PC-9 (cell line): ENCODE data around the gene SYCE3. TPM values are rescaled to one million over a fixed set of nuclear protein-coding genes. Genes with fewer than 3 reads are reported as not detected.

Experiments used
- BruUV-seq: library from RNA; stranded (reverse); fragments of 400-500 nt; replicated peaks from 2 replicates; lab custom pipeline; 2021; lab: Mats Ljungman, UMichigan
- CTCF ChIA-PET: fragments of 300-600 bp; sonication (Branson Sonifier 250); formaldehyde crosslinking; loops from one replicate; lab custom pipeline; 2022; ENCODE audit warnings: antibody characterized with exemption; lab: Charles Lee
- POLR2A ChIA-PET: fragments of 300-600 bp; sonication (Branson Sonifier 250); formaldehyde crosslinking; loops from one replicate; lab custom pipeline; 2022; ENCODE audit warnings: antibody characterized with exemption; ENCODE audit not compliant: unreplicated experiment; lab: Charles Lee
- DNase-seq, 2 experiments: peaks; one replicate each; pipeline versions ENCODE4 v3.0.0 to v3.0.0-alpha.2; 2015 to 2022; ENCODE audit warnings: mixed read lengths in 1 of 2
- H2AFZ ChIP-seq: fragments of 200-600 bp; sonication (generic); 2 replicates; pipeline ENCODE4 v1.8.1; 2017; ENCODE audit warnings: antibody characterized with exemption
- H3F3A ChIP-seq: fragments of 200-600 bp; sonication (generic); 2 replicates; pipeline ENCODE4 v1.8.1; 2017; ENCODE audit warnings: antibody characterized with exemption, mild to moderate bottlenecking, low read depth; ENCODE audit not compliant: insufficient read depth
- H3K27ac ChIP-seq: fragments of 200-600 bp; sonication (generic); 2 replicates; pipeline ENCODE4 v1.6.1; 2016; ENCODE audit warnings: mixed run types
- H3K27me3 ChIP-seq: fragments of 200-600 bp; sonication (generic); 2 replicates; pipeline ENCODE4 v1.6.1; 2016; ENCODE audit warnings: low read depth, mixed run types; ENCODE audit not compliant: insufficient read depth
- H3K36me3 ChIP-seq: fragments of 200-600 bp; sonication (generic); 2 replicates; pipeline ENCODE4 v1.6.1; 2016; ENCODE audit warnings: low read depth, mixed run types
- H3K4me1 ChIP-seq: fragments of 200-600 bp; sonication (generic); replicated peaks from 2 replicates; pipeline ENCODE4 v1.6.1; 2016; ENCODE audit warnings: mixed run types; ENCODE audit not compliant: insufficient read depth
- H3K4me2 ChIP-seq: fragments of 200-600 bp; sonication (generic); 2 replicates; pipeline ENCODE4 v1.6.1; 2017; ENCODE audit warnings: mixed run types
- H3K4me3 ChIP-seq: fragments of 200-600 bp; sonication (generic); 2 replicates; pipeline ENCODE4 v1.6.1; 2016; ENCODE audit warnings: mixed run types
- H3K79me2 ChIP-seq: fragments of 200-600 bp; sonication (generic); 2 replicates; pipeline ENCODE4 v1.6.1; 2017; ENCODE audit warnings: low read depth, mixed run types
- H3K9me2 ChIP-seq: fragments of 200-600 bp; sonication (generic); 2 replicates; pipeline ENCODE4 v1.8.1; 2017; ENCODE audit warnings: mild to moderate bottlenecking; ENCODE audit not compliant: insufficient read depth
- H3K9me3 ChIP-seq: fragments of 200-600 bp; sonication (generic); 2 replicates; pipeline ENCODE4 v1.8.1; 2016; ENCODE audit warnings: low read depth; ENCODE audit not compliant: insufficient read depth
- H4K20me1 ChIP-seq: fragments of 200-600 bp; sonication (generic); 2 replicates; pipeline ENCODE4 v1.8.1; 2017; ENCODE audit not compliant: insufficient read depth
- EZH2 ChIP-seq: fragments of 200-600 bp; sonication (generic); IDR thresholded peaks from 2 replicates; pipeline ENCODE4 v1.8.0; 2017; ENCODE audit warnings: antibody characterized with exemption, low read depth
- intact Hi-C: fragments of 100-400 bp; cut with micrococcal nuclease; formaldehyde crosslinking; loops from one replicate; pipeline ENCODE4 v1.10.0; 2022; ENCODE audit not compliant: unreplicated experiment
- total RNA-seq: library from RNA; stranded (reverse); gene quantifications from 2 replicates; pipeline ENCODE4 v1.2.3, GENCODE V29; 2021
- TF ChIP-seq, protein P1 (sequence below): fragments of 200-600 bp; sonication (generic); conservative IDR thresholded peaks from 2 replicates; pipeline ENCODE4 v1.6.1; 2017; ENCODE audit warnings: mixed run types, antibody characterized with exemption, mild to moderate bottlenecking, moderate library complexity

The SYCE3 gene
- total RNA-seq, 1 experiment from 2014 or later = not detected

DNA sequence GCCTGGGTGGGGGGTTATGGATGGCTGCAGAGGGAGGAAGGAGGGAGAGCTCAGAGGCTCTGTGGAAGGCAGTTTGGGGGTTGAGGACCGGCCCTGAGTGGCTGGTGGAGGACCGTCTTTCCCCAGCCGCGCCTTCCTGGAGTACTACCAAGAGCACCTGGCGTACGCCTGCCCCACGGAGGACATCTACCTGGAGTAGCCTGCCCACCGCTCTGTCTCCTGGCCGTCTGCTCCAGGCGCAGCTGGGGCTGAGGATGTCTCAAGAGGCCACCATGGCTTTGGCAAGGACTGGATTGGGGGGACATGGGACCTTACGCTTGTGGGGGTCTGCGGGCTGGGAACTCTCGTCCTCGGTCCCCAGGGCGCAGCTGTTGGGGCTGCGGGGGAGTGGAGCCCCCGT lies 47.9 kb upstream of the SYCE3 start:
- H3K9me2 ChIP-seq = no peaks in the 10 kb centered on the region
- ChIA-PET CTCF (no interaction called here), POLR2A (no interaction called here)
- H4K20me1 ChIP-seq = no peaks in the 10 kb centered on the region; the same call in none of the 2 replicates
- H2AFZ ChIP-seq = no peak overlapping the region
- H3K27ac ChIP-seq = no peak overlapping the region
- H3K4me3 ChIP-seq = no peak overlapping the region
- peaks cover 6% of the 10 kb centered on the region; the same call in 1 of the 2 replicates for H3K4me1 ChIP-seq
- no peaks in the 10 kb centered on the region for H3K79me2 ChIP-seq
- no peak for TF ChIP-seq EZH2
- TF ChIP-seq, protein P1, sequence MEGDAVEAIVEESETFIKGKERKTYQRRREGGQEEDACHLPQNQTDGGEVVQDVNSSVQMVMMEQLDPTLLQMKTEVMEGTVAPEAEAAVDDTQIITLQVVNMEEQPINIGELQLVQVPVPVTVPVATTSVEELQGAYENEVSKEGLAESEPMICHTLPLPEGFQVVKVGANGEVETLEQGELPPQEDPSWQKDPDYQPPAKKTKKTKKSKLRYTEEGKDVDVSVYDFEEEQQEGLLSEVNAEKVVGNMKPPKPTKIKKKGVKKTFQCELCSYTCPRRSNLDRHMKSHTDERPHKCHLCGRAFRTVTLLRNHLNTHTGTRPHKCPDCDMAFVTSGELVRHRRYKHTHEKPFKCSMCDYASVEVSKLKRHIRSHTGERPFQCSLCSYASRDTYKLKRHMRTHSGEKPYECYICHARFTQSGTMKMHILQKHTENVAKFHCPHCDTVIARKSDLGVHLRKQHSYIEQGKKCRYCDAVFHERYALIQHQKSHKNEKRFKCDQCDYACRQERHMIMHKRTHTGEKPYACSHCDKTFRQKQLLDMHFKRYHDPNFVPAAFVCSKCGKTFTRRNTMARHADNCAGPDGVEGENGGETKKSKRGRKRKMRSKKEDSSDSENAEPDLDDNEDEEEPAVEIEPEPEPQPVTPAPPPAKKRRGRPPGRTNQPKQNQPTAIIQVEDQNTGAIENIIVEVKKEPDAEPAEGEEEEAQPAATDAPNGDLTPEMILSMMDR = no peak
- H3K4me2 ChIP-seq = no peak overlapping the region
- H3K9me3 ChIP-seq = no peaks in the 10 kb centered on the region
- BruUV-seq = no TSS peak
- H3F3A ChIP-seq = peaks cover 17% of the 10 kb centered on the region
- H3K27me3 ChIP-seq = peaks cover 68% of the 10 kb centered on the region
- no peaks in the 10 kb centered on the region for H3K36me3 ChIP-seq
- intact Hi-C loops = no loop called here
- DNase-seq = no peak

DNA sequence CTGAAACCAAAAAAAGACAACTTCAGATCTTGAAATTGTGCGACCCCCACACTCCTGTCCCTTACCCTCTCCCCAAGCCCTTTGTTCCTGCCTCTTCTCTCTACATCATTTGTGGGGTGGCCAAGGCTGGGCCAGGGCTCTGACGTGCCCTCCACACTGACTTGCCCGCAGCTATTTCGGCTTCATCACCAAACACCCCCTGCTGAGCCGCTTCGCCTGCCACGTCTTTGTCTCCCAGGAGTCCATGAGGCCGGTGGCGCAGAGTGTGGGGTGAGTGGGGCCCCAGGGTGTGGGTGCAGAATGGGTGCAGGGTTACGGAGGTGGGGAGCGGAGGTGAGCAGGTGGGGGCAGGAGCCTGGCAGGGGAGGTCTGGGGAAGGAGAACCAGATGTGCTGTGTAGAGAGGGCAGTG lies 47.3 kb upstream of the SYCE3 start:
- no peak overlapping the region for H2AFZ ChIP-seq
- peaks cover 6% of the 10 kb centered on the region; the same call in 1 of the 2 replicates for H3K4me1 ChIP-seq
- ChIA-PET POLR2A (no interaction called here), CTCF (interaction anchor here (0.9 kb wide), 1 partner anchor 47 kb away, joined by 3 read pairs; the partner anchor contains the start of gene SYCE3)
- no peaks in the 10 kb centered on the region for H3K79me2 ChIP-seq
- H3F3A ChIP-seq = peaks cover 17% of the 10 kb centered on the region
- peaks cover 74% of the 10 kb centered on the region for H3K27me3 ChIP-seq
- H3K36me3 ChIP-seq = no peaks in the 10 kb centered on the region
- H3K9me3 ChIP-seq = no peaks in the 10 kb centered on the region
- no peak overlapping the region for H3K4me2 ChIP-seq
- no peak overlapping the region for H3K27ac ChIP-seq
- TF ChIP-seq, protein P1 = no peak
- TF ChIP-seq EZH2 = no peak
- no peak overlapping the region for H3K4me3 ChIP-seq
- BruUV-seq = no TSS peak
- no peaks in the 10 kb centered on the region; the same call in none of the 2 replicates for H4K20me1 ChIP-seq
- DNase-seq = no peak
- no peaks in the 10 kb centered on the region for H3K9me2 ChIP-seq
- intact Hi-C loops = no loop called here

DNA sequence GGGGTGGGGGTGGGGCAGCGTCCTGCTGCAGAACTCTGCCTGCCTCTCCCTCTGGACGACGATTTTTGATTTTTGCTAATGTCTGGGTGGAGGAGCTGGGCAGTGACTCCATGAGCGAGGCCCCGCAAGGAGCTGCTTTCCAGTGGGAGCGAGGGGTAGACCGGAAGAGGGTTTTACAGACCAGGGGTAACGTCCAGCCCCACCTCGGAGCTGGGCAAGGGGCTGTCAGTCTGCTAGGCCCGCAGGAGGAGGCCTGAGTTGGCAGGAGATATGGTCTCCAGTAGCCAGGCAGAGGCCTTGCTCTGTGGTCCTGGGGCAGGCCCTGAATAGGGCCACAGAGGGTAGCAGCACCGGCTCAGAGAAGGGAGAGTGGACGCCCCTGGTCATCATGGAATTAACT lies 46.9 kb upstream of the SYCE3 start:
- ChIA-PET CTCF (interaction anchor here (0.9 kb wide), 1 partner anchor 47 kb away, joined by 3 read pairs; the partner anchor contains the start of gene SYCE3), POLR2A (no interaction called here)
- intact Hi-C loops = no loop called here
- TF ChIP-seq, protein P1 = no peak
- no peak for TF ChIP-seq EZH2
- no TSS peak for BruUV-seq
- no peak overlapping the region for H2AFZ ChIP-seq
- no peak overlapping the region for H3K4me3 ChIP-seq
- no peak for DNase-seq
- H3F3A ChIP-seq = peaks cover 17% of the 10 kb centered on the region
- no peaks in the 10 kb centered on the region for H3K36me3 ChIP-seq
- no peak overlapping the region for H3K27ac ChIP-seq
- H4K20me1 ChIP-seq = no peaks in the 10 kb centered on the region; the same call in none of the 2 replicates
- H3K4me2 ChIP-seq = no peak overlapping the region
- H3K9me2 ChIP-seq = no peaks in the 10 kb centered on the region
- H3K27me3 ChIP-seq = peaks cover 78% of the 10 kb centered on the region
- no peaks in the 10 kb centered on the region for H3K9me3 ChIP-seq
- peaks cover 6% of the 10 kb centered on the region; the same call in 1 of the 2 replicates for H3K4me1 ChIP-seq
- no peaks in the 10 kb centered on the region for H3K79me2 ChIP-seq
